ENCODE data around the gene KRT36.

KRT36 gene

DNA sequence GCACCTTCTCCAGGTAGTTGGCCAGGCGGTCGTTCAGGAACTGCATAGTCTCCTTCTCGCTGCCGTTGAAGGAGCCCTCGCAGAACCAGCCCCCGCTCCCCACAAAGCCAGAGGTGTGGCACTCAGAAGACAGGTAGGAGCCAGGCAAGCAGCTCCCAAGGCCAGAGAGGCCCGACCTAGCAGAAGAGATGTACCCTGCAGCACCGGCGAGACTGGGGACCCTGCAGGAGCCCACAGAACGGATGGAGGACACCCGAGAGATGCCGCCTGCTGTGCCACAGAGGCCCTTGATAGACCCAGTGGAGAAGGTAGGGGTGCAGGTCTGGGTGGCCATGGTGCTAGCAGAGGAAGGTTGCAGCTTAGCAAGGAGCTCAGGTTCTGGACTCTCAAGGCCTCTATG is at the start of gene KRT36:
TSS of gene KRT36 (minus strand) at position 380 of the 400 bp plus-strand sequence. CDS start at position 334, 46 bp downstream.
- ATAC-seq (no peak), DNase-seq (no peak)
- Mint-ChIP-seq H3K36me3 (ENCODE audit: low read depth) (no peaks in the 10 kb centered on the region), H3K4me1 (peaks cover 2% of the 10 kb centered on the region), H3K9me3 (no peaks in the 10 kb centered on the region), H3K27ac (no peak within 1 kb of the TSS), H3K27me3 (peaks cover 3% of the 10 kb centered on the region), H3K4me3 (no peak within 1 kb of the TSS)

- Mint-ChIP-seq H3K4me1 (no peaks in the 10 kb centered on the region), H3K27me3 (peaks cover 8% of the 10 kb centered on the region), H3K36me3 (ENCODE audit: low read depth) (no peaks in the 10 kb centered on the region), H3K9me3 (no peaks in the 10 kb centered on the region), H3K27ac (no peak overlapping the region), H3K4me3 (no peak overlapping the region)
- DNase-seq (no peak), ATAC-seq (no peak)
Measured at GRCh38 chr17:41539071-41539492, 49.4 kb upstream of the KRT36 start.

DNA sequence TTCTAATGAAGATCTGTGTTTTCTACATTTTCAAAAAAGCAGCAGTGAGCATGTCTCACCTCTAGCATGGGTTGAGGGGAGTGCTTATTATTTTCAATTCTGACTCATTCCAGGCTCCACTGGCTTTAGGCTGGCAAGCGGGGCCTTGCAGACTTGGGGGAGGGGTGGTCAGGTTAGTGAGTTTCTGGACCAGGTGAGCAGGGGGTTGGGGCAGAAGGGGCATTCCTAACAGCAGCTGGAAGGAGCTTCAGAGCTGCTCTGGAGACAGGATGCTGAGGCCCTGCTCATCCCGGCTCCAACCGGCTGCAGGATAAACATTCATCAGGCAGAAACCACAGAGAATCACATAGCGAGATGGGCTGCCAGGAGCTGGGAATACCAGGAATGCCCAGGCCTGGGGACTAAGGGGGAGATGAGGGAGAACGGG is 48.9 kb upstream of the KRT36 start:
- ATAC-seq, result no peak

DNA sequence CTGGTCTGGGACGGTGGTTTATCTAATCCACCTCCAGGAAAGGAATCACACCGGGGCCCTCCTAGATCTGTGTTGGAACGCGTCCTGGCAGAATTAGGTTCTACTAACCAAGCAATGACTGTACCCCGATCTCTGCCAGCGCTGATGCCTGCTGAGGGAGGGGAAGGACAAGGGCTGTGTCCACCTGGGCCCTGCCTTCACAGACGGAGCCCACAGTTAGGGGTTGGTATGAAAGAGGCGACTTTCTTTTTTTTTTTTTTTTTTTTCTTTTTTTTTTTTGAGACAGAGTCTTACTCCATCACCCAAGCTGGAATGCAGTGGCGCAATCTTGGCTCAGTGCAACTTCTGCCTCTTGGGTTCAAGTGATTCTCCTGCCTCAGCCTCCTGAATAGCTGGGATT is 48.3 kb upstream of the KRT36 start:
- no peak for ATAC-seq

More for the DNA sequence above, 48.9 kb upstream of the KRT36 start:
- no peak overlapping the region for H3K4me3 Mint-ChIP-seq
- peaks cover 8% of the 10 kb centered on the region for H3K27me3 Mint-ChIP-seq
- no peak for DNase-seq
- H3K9me3 Mint-ChIP-seq, result no peaks in the 10 kb centered on the region
- H3K27ac Mint-ChIP-seq, result no peak overlapping the region
- no peaks in the 10 kb centered on the region for H3K36me3 Mint-ChIP-seq (ENCODE audit: low read depth)
- no peaks in the 10 kb centered on the region for H3K4me1 Mint-ChIP-seq

DNA sequence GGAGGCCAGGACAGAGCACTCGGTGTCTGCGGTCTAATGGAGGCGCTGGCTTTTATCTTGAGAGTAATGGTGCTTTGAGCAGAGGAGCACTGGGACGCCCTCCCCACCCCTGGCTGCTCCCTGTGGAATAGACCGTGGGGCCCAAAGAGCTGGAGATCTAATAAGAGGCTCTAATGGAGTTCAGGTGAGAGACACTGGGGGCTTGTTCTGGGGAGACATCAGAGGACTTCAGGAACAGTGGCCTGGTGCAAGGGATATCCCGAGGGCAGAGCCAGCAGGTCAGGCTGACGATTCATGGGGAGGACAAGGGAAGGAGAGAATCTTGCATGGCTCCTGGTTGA is 47.9 kb upstream of the KRT36 start:
- Mint-ChIP-seq H3K9me3 (no peaks in the 10 kb centered on the region), H3K4me3 (no peak overlapping the region), H3K4me1 (no peaks in the 10 kb centered on the region), H3K36me3 (ENCODE audit: low read depth) (no peaks in the 10 kb centered on the region), H3K27ac (no peak overlapping the region), H3K27me3 (peaks cover 12% of the 10 kb centered on the region)
- ATAC-seq (no peak), DNase-seq (no peak)

More for the DNA sequence above, 48.3 kb upstream of the KRT36 start:
- no peaks in the 10 kb centered on the region for H3K9me3 Mint-ChIP-seq
- H3K4me1 Mint-ChIP-seq, result no peaks in the 10 kb centered on the region
- no peak for DNase-seq
- H3K27me3 Mint-ChIP-seq, result peaks cover 10% of the 10 kb centered on the region
- H3K4me3 Mint-ChIP-seq, result no peak overlapping the region
- H3K36me3 Mint-ChIP-seq (ENCODE audit: low read depth), result no peaks in the 10 kb centered on the region
- no peak overlapping the region for H3K27ac Mint-ChIP-seq

GRCh38 chr17:41536741-41537613 is 47.3 kb upstream of the KRT36 start:
- H3K27ac Mint-ChIP-seq, result no peak overlapping the region
- ATAC-seq (no peak), DNase-seq (no peak)
- no peaks in the 10 kb centered on the region for H3K9me3 Mint-ChIP-seq
- no peak overlapping the region for H3K4me3 Mint-ChIP-seq
- peaks cover 13% of the 10 kb centered on the region for H3K27me3 Mint-ChIP-seq
- H3K4me1 Mint-ChIP-seq, result no peaks in the 10 kb centered on the region
- no peaks in the 10 kb centered on the region for H3K36me3 Mint-ChIP-seq (ENCODE audit: low read depth)

- Mint-ChIP-seq H3K27ac (no peak overlapping the region), H3K36me3 (ENCODE audit: low read depth) (no peaks in the 10 kb centered on the region), H3K9me3 (no peaks in the 10 kb centered on the region), H3K27me3 (peaks cover 17% of the 10 kb centered on the region), H3K4me3 (no peak overlapping the region), H3K4me1 (no peaks in the 10 kb centered on the region)
- no peak for ATAC-seq
- DNase-seq, result no peak
Measured at GRCh38 chr17:41535764-41536481, 46.2 kb upstream of the KRT36 start.

DNA sequence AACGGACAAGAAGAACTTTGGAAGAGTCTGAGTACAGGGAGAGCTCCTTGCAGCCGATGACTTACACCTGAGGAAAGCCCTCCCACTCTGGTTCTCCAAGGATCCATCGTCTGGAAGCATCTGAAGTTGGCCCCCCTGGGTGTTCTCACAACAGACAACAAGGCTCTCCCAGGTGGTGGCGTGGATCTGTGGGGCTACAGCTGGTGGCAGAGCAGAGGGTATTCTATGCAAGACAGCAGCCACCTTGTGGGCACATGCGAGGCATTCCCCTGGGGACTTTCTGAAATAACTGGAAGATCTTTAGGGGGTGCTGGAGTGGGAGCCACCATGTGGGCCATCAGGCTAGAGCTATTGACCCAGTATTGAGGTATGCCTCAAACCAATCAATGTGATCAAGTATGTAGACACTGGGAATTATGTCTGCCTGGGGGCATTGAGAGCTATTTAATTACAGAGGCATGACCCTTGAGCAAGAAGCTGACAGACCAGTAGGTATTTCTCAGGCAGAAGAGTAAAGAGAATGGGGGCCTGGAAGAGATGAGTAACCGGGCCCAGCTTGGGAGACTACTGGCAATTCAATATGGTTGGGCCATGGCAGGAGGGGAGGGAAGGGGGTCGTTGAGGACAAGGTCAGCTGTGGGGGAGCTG is 45.3 kb upstream of the KRT36 start:
- DNase-seq (no peak), ATAC-seq (no peak)
- no peaks in the 10 kb centered on the region for H3K4me1 Mint-ChIP-seq
- H3K27me3 Mint-ChIP-seq, result peaks cover 20% of the 10 kb centered on the region
- no peak overlapping the region for H3K4me3 Mint-ChIP-seq
- H3K27ac Mint-ChIP-seq, result no peak overlapping the region
- H3K36me3 Mint-ChIP-seq (ENCODE audit: low read depth), result no peaks in the 10 kb centered on the region
- no peaks in the 10 kb centered on the region for H3K9me3 Mint-ChIP-seq

GRCh38 chr17:41533613-41534012 is 43.9 kb upstream of the KRT36 start:
- Mint-ChIP-seq H3K36me3 (ENCODE audit: low read depth) (no peaks in the 10 kb centered on the region), H3K27ac (no peak overlapping the region), H3K4me1 (peaks cover 4% of the 10 kb centered on the region), H3K4me3 (no peak overlapping the region), H3K27me3 (peaks cover 33% of the 10 kb centered on the region), H3K9me3 (no peaks in the 10 kb centered on the region)
- DNase-seq (no peak), ATAC-seq (no peak)

DNA sequence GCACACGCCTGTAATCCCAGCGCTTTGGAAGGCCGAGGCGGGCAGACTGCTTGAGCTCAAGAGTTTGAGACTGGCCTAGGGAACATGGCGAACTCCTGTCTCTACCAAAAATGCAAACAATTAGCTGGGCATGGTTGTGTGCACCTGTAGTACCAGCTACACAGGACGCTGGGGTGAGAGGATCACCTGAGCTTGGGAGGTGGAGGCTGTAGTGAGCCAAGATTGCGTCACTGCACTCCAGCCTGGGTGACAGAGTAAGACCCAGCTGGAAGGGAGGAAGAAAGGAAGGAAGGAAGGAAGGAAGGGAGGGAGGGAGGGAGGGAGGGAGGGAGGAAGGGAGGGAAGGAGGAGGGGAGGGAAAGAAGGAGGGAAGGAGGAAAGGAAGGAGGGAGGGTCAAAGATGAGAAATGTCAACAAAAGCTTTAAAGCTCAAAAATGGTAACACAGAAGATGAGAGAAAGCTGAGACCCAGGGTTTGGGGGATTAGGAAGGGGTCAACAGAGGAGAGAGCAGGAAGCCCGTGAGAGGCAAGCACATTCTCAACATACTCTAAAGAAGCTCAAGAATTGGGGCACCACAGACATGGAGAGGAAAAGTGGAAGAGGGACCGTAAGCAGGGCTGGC is 43.3 kb upstream of the KRT36 start:
- Mint-ChIP-seq H3K4me1 (peaks cover 6% of the 10 kb centered on the region), H3K27ac (no peak overlapping the region), H3K27me3 (peaks cover 38% of the 10 kb centered on the region), H3K36me3 (ENCODE audit: low read depth) (no peaks in the 10 kb centered on the region), H3K9me3 (no peaks in the 10 kb centered on the region), H3K4me3 (no peak overlapping the region)
- ATAC-seq (no peak), DNase-seq (no peak)

DNA sequence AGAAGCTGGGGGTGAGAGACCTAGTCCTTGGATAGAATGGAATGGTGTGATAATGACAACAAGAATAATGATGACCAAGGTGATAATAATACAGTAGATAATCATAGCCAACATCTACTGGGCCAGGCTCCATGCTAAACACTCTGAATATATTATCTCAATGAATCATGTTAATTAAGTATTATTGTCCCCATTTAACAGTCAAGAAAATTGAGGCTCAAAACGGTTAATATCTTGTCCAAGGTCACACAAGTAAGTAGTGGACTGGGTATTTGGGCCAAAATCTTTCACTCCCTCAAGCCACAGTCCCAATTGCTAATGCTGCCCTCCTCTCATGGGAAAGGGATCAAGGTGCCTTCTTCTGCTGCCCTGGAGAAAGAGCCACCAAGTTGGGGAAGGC is 42.3 kb upstream of the KRT36 start:
- peaks cover 6% of the 10 kb centered on the region for H3K4me1 Mint-ChIP-seq
- no peak overlapping the region for H3K27ac Mint-ChIP-seq
- peaks cover 45% of the 10 kb centered on the region for H3K27me3 Mint-ChIP-seq
- H3K36me3 Mint-ChIP-seq (ENCODE audit: low read depth), result no peaks in the 10 kb centered on the region
- H3K4me3 Mint-ChIP-seq, result no peak overlapping the region
- DNase-seq (no peak), ATAC-seq (no peak)
- H3K9me3 Mint-ChIP-seq, result no peaks in the 10 kb centered on the region

DNA sequence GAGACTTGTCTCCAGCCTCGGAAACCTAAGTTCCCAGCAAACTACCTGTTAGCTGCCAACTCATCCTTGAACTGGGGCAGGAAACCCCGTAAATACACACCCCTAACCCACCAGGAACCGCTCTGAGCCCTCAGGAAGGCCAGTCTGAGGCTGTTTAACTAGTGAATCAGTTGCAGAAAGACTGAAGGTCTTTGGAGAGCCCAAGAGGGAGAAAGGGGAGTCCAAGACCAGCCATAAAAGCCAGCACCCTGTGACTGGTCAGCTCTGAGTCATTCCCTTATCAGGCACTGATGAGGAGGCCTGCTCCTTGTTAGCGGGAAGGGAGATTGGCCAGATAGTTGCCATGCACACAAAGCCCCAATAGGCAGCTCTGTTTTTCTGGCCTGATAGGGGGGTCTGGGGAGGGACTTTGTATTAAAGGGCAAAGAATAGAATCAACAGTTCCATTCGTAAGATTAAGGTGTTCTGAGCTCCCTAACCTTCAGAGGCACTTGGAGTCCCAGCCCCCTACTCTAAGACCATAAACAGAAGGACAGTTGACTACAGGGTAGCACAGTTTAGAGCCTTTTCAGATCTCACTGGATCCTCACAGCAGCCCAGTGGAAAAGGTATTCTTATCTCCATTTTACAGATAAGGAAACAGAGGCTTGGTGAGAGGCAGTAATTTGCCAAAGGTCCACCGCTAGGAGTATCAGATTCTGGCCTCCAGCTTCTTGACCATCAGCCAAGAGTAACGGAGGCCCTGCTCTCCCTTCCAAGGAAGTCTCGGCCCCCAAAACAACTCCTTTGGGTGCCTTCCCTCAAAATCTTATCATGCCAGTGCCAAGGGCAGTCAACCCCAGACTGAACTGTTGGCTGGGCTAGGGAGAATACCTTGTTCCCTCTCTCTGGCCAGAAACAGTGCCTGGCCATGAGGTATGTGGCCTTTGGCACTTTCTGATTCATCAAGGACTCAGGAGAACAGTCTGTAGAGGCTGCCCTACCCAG is 40.6 kb upstream of the KRT36 start:
- no peaks in the 10 kb centered on the region for H3K36me3 Mint-ChIP-seq (ENCODE audit: low read depth)
- H3K27me3 Mint-ChIP-seq, result peaks cover 52% of the 10 kb centered on the region
- no peaks in the 10 kb centered on the region for H3K9me3 Mint-ChIP-seq
- no peak for ATAC-seq
- H3K4me1 Mint-ChIP-seq, result peaks cover 6% of the 10 kb centered on the region
- no peak overlapping the region for H3K4me3 Mint-ChIP-seq
- no peak for DNase-seq
- no peak overlapping the region for H3K27ac Mint-ChIP-seq

- Mint-ChIP-seq H3K36me3 (ENCODE audit: low read depth) (no peaks in the 10 kb centered on the region), H3K9me3 (no peaks in the 10 kb centered on the region), H3K4me1 (peaks cover 6% of the 10 kb centered on the region), H3K27ac (no peak overlapping the region), H3K4me3 (no peak overlapping the region), H3K27me3 (peaks cover 52% of the 10 kb centered on the region)
- ATAC-seq, result no peak
- no peak for DNase-seq
Measured at GRCh38 chr17:41529491-41529915, 39.8 kb upstream of the KRT36 start.

All from activated naive CD8-positive, alpha-beta T cell treated with anti-CD3 and anti-CD28 coated beads, Interleukin-2, amount 50 U/mL, for 24 hours (primary cell).